DND-41 (cell line): ENCODE measurements around the gene ARHGEF7.

Experiments
- CTCF ChIP-seq: IDR thresholded peaks from 2 replicates; pipeline ENCODE4 v1.5.1; 2012; ENCODE audit warnings: borderline replicate concordance, low read length, moderate library complexity, mild to moderate bottlenecking; ENCODE audit not compliant: poor library complexity, severe bottlenecking; ENCODE audit errors: extremely low read depth
- EZH2 ChIP-seq: IDR thresholded peaks from 3 replicates; pipeline ENCODE4 v1.6.1; 2012; ENCODE audit warnings: borderline replicate concordance, low read depth, mild to moderate bottlenecking, moderate library complexity, low read length, inconsistent platforms; ENCODE audit not compliant: severe bottlenecking

GRCh38 chr13:111272117-111272516 is 157.0 kb downstream of the ARHGEF7 start:
- TF ChIP-seq CTCF (no peak), EZH2 (no peak)
